DMS153 treated with DMSO at 0.1 percent for 48 hours (cell line): Measurements from ENCODE around the gene ERRFI1.
A peak's percentile ranks its signal among the peaks of the same experiment; 100 is the strongest.
"Not testable (repeated sequence)": the region's sequence is repeated elsewhere in the genome, so short reads cannot be mapped to it uniquely, and the experiment has no call there.

Experiments used
- DNase-seq: peaks from one replicate; lab custom pipeline; 2025; ENCODE audit not compliant: unreplicated experiment; lab: John Stamatoyannopoulos, UW

ERRFI1 gene

GRCh38 chr1:8026153-8026975, at the start of gene ERRFI1:
Gene ERRFI1 (minus strand): TSS chr1:8026309. CDS start chr1:8015619, 10,690 bp downstream.
- DNase-seq, result peak; percentile 97

- DNase-seq, result no peak
Observed at GRCh38 chr1:8075511-8076051, 49.5 kb upstream of the ERRFI1 start.

GRCh38 chr1:8073112-8073855, 47.2 kb upstream of the ERRFI1 start:
- no peak for DNase-seq

- no peak for DNase-seq
Observed at GRCh38 chr1:8070381-8070811, 44.3 kb upstream of the ERRFI1 start.

- DNase-seq, result not testable (repeated sequence)
Observed at GRCh38 chr1:8069614-8070320, 43.7 kb upstream of the ERRFI1 start.

- no peak for DNase-seq
Observed at GRCh38 chr1:8065369-8065768, 39.3 kb upstream of the ERRFI1 start.

GRCh38 chr1:8063298-8064036, 37.4 kb upstream of the ERRFI1 start:
- DNase-seq, result no peak

GRCh38 chr1:8062861-8063260, 36.8 kb upstream of the ERRFI1 start:
- no peak for DNase-seq

GRCh38 chr1:8061673-8062386, 35.7 kb upstream of the ERRFI1 start:
- DNase-seq, result no peak

- no peak for DNase-seq
Observed at GRCh38 chr1:8061210-8061609, 35.1 kb upstream of the ERRFI1 start.

GRCh38 chr1:8059161-8059622, 33.1 kb upstream of the ERRFI1 start:
- no peak for DNase-seq

GRCh38 chr1:8057779-8058178, 31.7 kb upstream of the ERRFI1 start:
- not testable (repeated sequence) for DNase-seq

GRCh38 chr1:8055973-8056372, 29.9 kb upstream of the ERRFI1 start:
- DNase-seq, result no peak

- no peak for DNase-seq
Observed at GRCh38 chr1:8053878-8054567, 27.9 kb upstream of the ERRFI1 start.

- no peak for DNase-seq
Observed at GRCh38 chr1:8051650-8052049, 25.5 kb upstream of the ERRFI1 start.

- not testable (repeated sequence) for DNase-seq
Observed at GRCh38 chr1:8049229-8049628, 23.1 kb upstream of the ERRFI1 start.

- no peak for DNase-seq
Observed at GRCh38 chr1:8047686-8048445, 21.8 kb upstream of the ERRFI1 start.

GRCh38 chr1:8047112-8047511, 21.0 kb upstream of the ERRFI1 start:
- no peak for DNase-seq

GRCh38 chr1:8046391-8046790, 20.3 kb upstream of the ERRFI1 start:
- no peak for DNase-seq
